Activated T-helper 2 cell treated with anti-CD3 and anti-CD28 coated beads, Interferon-gamma antibody, Interleukin-2, Interleukin-4, amounts not matched to agents 10 μg/mL and 5 μg/mL and 100 μg/mL, durations not matched to agents 14 hours and 24 hours and 36 hours (primary cell): ENCODE data around the gene TP63. TPM values are rescaled to one million over a fixed set of nuclear protein-coding genes. Genes with fewer than 3 reads are reported as not detected.

Experiments
- DNase-seq: peaks from one replicate; pipeline ENCODE4 v3.0.0; 2021; ENCODE audit warnings: low spot score
- H3K27ac Mint-ChIP-seq: one replicate; pipeline ENCODE4 v1.8.0; 2021; ENCODE audit warnings: mixed read lengths
- H3K27me3 Mint-ChIP-seq: one replicate; pipeline ENCODE4 v1.8.0; 2021; ENCODE audit warnings: low read depth, mixed read lengths
- H3K36me3 Mint-ChIP-seq: one replicate; pipeline ENCODE4 v1.8.0; 2021; ENCODE audit warnings: low read depth, mixed read lengths
- H3K4me1 Mint-ChIP-seq: one replicate; pipeline ENCODE4 v1.8.0; 2021; ENCODE audit warnings: low read depth, mixed read lengths
- H3K4me3 Mint-ChIP-seq: one replicate; pipeline ENCODE4 v1.8.0; 2021; ENCODE audit warnings: low read depth, mild to moderate bottlenecking, moderate library complexity, mixed read lengths
- H3K9me3 Mint-ChIP-seq: one replicate; pipeline ENCODE4 v1.8.0; 2021; ENCODE audit warnings: mixed read lengths
- intact Hi-C: fragments of 100-400 bp; cut with micrococcal nuclease; formaldehyde crosslinking; loops from one replicate; pipeline ENCODE4 v1.15.1; 2023
- total RNA-seq: library from RNA; stranded (reverse); gene quantifications from 2 replicates; pipeline ENCODE4 v1.2.3, GENCODE V29; 2022

The TP63 gene
- total RNA-seq, 1 donor from 2014 or later, result 5.6 TPM

DNA sequence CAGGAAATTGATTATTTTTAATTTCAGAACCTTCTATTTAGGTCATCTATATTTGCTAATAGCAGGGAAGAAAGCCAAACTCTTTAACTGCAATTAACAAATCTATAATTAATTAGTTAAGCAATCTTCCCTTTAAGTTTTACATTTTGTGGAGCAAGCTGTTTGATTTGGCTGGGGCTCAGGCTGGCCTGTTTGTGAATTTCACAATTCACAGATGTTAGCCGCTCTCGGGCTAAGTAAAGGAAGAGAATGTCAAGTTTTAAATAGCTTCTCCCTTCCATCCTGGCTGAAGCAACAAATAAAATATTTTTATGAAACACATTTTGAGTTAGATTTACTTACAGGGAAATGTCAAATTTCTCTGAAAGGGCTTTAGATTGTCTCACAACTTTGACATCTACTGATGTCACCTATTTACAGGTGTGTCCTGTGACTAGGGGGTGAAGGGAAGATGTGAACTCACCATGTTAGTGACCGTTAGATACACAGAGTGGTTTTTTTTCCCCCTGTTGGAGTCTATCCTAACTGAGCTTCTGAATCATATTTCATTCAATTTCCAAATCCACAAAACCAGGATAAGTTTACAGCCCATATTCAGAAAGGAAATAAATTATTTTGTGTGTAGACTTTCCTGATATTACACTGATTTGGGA is 1.3 kb upstream of the TP63 start:
- Mint-ChIP-seq H3K27me3 (no peaks in the 10 kb centered on the region), H3K27ac (peak overlapping the region; percentile 50), H3K36me3 (peaks cover 10% of the 10 kb centered on the region), H3K4me3 (peak overlapping the region; percentile 41), H3K4me1 (peaks cover 47% of the 10 kb centered on the region), H3K9me3 (no peaks in the 10 kb centered on the region)
- DNase-seq, result no peak
- intact Hi-C loops, result loop anchor here (10.0 kb wide), 3 partner anchors 235 to 595 kb away; no protein-coding TSS in a partner anchor

DNA sequence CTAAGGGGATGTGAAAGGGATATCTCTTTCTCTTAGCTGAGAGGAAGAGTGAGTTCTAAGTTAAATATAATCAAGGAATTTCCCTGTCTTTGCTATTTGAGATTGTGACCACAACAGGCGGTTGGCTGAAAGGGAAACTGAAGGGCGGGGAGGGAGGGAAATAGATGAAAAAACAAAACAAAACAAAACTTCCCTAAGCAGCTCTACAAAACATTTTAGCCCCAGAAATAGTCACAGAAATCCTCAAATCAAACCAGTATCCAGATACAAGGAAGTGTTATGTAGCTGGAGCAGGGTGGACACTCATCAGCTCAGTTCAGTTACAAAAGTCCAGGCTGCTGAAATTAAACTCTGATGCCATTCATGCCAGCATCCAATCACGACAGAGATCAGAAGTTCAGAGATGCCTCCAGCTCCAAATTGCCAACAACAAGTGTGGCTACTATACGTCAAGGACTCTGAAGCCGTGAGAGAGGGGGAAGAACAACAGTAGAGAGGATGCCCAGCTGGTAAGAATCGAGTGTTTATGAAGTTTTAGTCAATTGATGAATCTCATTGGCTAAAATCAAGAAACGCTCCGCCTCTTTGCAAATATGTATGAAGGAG is 319 bp upstream of the TP63 start:
- peak overlapping the region; percentile 51 for H3K4me3 Mint-ChIP-seq
- no peak for DNase-seq

DNA sequence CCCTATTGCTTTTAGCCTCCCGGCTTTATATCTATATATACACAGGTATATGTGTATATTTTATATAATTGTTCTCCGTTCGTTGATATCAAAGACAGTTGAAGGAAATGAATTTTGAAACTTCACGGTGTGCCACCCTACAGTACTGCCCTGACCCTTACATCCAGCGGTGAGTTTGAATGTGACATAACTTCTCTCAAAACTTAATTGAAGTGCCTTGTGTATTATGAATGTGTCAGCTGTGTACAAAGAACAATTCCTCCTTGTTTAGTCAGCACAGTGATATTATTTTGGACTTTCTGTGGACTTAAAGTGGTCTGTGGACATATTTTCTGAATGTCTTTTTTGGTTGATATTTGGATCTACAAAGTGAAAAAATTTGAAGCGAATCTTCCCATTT is 220 bp downstream of the TP63 start:
- intact Hi-C loops, result no loop called here
- Mint-ChIP-seq H3K4me1 (peaks cover 32% of the 10 kb centered on the region), H3K4me3 (no peak overlapping the region), H3K36me3 (peaks cover 10% of the 10 kb centered on the region), H3K27ac (no peak overlapping the region), H3K27me3 (no peaks in the 10 kb centered on the region), H3K9me3 (no peaks in the 10 kb centered on the region)
- DNase-seq, result no peak

More for the DNA sequence above, 319 bp upstream of the TP63 start:
- intact Hi-C loops, result no loop called here
- Mint-ChIP-seq H3K27ac (peak overlapping the region; percentile 86), H3K4me1 (peaks cover 37% of the 10 kb centered on the region), H3K9me3 (no peaks in the 10 kb centered on the region), H3K36me3 (peaks cover 10% of the 10 kb centered on the region), H3K27me3 (no peaks in the 10 kb centered on the region)

DNA sequence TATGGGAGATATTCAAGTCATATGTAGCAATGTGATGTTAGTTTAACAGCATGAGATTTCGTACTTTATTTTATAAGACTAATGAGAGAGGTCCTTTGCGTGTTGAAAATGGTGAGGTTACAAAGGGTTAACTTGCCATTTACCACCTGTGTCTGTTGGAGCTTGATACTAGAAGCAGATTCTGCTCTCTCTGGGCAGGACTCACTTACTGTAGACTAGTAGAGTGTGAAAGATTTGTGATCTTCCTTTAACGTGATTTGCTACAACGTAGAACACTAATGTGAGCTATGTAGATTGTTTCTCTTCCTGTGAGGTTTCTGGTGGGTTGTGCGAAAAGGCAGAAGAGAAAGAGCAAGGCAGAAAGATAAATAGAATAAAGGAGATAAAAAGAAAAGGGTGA is 1.1 kb downstream of the TP63 start:
- Mint-ChIP-seq H3K9me3 (no peaks in the 10 kb centered on the region), H3K36me3 (peaks cover 10% of the 10 kb centered on the region), H3K27ac (peak overlapping the region; percentile 23), H3K4me3 (peak overlapping the region; percentile 17), H3K27me3 (no peaks in the 10 kb centered on the region), H3K4me1 (peaks cover 28% of the 10 kb centered on the region)
- intact Hi-C loops, result no loop called here
- DNase-seq, result no peak

DNA sequence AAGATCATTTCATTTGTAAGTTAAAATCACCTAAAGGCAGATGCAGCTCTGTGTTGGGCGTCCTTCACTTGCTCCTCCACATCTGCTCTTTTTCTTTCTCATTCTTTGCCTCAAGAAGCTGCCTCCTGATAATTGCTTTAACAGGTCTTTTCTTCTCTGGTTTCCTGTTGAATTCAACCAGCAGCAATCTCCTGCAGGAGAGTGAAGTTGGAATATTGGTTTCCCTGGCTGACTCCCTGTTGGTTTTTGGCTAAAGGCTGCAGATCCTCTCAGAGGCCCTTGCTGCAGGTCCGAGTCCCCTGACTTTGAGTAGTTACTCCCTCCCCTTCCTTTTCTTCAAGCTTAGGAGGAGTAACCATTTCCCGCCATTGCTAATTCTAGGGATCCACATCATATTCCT is 4.2 kb downstream of the TP63 start:
- H3K4me1 Mint-ChIP-seq, result peaks cover 22% of the 10 kb centered on the region
- H3K27ac Mint-ChIP-seq, result no peak overlapping the region
- no peaks in the 10 kb centered on the region for H3K27me3 Mint-ChIP-seq
- no peak for DNase-seq
- H3K4me3 Mint-ChIP-seq, result no peak overlapping the region
- H3K36me3 Mint-ChIP-seq, result peaks cover 2% of the 10 kb centered on the region
- intact Hi-C loops, result no loop called here
- H3K9me3 Mint-ChIP-seq, result no peaks in the 10 kb centered on the region

DNA sequence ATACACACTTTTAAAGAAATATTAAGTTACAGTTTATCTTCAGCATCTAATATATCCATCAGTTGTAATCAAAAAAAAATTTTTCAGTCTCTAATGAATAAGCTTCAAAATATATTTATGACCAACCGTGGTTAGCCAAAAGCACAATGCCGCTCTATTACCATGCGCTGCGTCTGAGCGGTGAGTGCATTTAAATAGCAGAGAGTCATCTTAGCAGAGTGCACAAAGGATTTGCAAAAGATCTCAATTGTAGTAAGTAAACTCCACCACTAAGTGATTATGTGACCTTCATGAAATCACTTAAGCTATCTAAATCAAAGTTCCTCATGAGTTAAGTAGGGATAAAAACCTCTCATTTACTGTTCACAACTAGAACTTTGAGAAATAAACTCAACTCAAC is 4.9 kb downstream of the TP63 start:
- peaks cover 4% of the 10 kb centered on the region for H3K27me3 Mint-ChIP-seq
- H3K36me3 Mint-ChIP-seq, result no peaks in the 10 kb centered on the region
- no peak overlapping the region for H3K27ac Mint-ChIP-seq
- intact Hi-C loops, result no loop called here
- no peak overlapping the region for H3K4me3 Mint-ChIP-seq
- DNase-seq, result no peak
- no peaks in the 10 kb centered on the region for H3K9me3 Mint-ChIP-seq
- peaks cover 16% of the 10 kb centered on the region for H3K4me1 Mint-ChIP-seq

DNA sequence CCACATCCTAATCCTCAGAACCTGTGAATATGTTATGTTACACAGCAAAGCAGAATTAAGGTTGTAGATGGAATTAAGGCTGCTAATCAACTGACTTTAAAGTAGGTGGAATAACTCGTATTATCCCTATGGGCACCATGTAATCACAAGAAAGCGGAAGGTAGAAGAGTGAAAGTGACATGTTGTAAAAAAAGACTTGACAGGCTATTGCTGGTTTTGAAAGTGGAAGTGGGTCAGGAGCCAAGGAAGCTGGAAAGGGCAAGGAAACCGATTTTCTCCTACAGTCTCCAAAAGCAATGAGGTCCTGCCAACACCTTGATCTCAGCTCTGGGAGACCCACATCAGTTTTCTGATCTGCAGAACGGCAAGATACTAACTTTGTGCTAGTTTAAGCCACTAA is 6.6 kb downstream of the TP63 start:
- Mint-ChIP-seq H3K27ac (no peak overlapping the region), H3K4me1 (peaks cover 4% of the 10 kb centered on the region), H3K27me3 (peaks cover 4% of the 10 kb centered on the region), H3K9me3 (no peaks in the 10 kb centered on the region), H3K36me3 (no peaks in the 10 kb centered on the region), H3K4me3 (no peak overlapping the region)
- no peak for DNase-seq
- intact Hi-C loops, result no loop called here

DNA sequence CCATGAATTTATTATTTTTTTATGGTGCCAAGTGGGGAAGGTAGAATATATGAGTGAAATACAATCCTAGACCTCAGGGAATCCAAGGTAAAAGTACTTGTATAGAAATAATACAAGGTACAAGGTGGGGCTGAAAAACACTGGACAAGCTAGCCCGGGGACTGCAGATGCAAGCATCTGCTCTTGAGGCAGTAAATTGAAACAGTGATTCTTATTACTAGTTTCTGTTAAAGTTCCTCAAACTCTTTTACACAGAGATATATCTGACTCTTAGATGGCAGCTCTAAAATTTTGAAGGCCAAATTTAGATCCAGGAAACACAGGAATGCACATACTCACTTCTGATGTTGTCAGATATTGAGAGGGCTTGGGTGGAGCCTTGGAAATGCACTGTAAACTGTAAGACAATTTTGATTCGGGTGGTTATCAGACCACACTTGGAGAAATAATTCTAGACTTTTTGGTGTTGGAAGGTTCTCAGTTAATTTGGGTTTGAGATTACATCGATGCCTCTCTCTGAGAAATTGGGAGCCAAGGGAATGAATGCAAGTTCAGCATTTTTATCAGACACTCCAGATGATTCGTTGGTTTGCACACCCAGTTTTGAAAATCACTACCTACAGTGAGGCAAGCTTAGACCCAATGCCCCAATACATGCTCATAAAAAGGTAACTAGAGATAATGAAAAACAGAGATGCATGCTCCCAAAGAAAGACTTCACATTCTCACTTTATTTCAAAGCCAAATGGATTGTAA is 7.3 kb downstream of the TP63 start:
- intact Hi-C loops, result no loop called here
- H3K9me3 Mint-ChIP-seq, result no peaks in the 10 kb centered on the region
- H3K4me3 Mint-ChIP-seq, result no peak overlapping the region
- H3K4me1 Mint-ChIP-seq, result peaks cover 4% of the 10 kb centered on the region
- no peak for DNase-seq
- H3K36me3 Mint-ChIP-seq, result no peaks in the 10 kb centered on the region
- H3K27ac Mint-ChIP-seq, result no peak overlapping the region
- peaks cover 4% of the 10 kb centered on the region for H3K27me3 Mint-ChIP-seq

DNA sequence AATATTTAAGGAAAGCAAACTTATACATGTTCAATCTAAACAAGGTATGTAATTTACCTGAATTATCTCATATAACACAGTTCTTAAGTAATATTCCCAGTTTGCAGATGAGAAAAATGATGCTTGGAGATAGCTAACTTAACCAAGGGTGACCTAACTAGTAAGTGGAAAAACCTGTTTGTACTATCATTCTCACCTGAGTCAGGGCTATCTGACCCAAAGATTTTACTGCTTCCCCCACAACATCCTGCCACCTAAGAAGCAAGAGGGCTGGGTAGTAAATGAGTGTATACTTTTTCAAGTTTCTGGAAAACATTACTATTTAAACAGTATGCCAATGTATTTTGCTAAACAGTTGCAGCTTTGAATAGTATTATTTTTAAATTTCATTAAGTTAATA is 10.6 kb downstream of the TP63 start:
- H3K27ac Mint-ChIP-seq, result no peak overlapping the region
- peaks cover 3% of the 10 kb centered on the region for H3K36me3 Mint-ChIP-seq
- intact Hi-C loops, result no loop called here
- peaks cover 18% of the 10 kb centered on the region for H3K9me3 Mint-ChIP-seq
- no peak overlapping the region for H3K4me3 Mint-ChIP-seq
- peaks cover 4% of the 10 kb centered on the region for H3K4me1 Mint-ChIP-seq
- H3K27me3 Mint-ChIP-seq, result peaks cover 4% of the 10 kb centered on the region
- DNase-seq, result no peak

DNA sequence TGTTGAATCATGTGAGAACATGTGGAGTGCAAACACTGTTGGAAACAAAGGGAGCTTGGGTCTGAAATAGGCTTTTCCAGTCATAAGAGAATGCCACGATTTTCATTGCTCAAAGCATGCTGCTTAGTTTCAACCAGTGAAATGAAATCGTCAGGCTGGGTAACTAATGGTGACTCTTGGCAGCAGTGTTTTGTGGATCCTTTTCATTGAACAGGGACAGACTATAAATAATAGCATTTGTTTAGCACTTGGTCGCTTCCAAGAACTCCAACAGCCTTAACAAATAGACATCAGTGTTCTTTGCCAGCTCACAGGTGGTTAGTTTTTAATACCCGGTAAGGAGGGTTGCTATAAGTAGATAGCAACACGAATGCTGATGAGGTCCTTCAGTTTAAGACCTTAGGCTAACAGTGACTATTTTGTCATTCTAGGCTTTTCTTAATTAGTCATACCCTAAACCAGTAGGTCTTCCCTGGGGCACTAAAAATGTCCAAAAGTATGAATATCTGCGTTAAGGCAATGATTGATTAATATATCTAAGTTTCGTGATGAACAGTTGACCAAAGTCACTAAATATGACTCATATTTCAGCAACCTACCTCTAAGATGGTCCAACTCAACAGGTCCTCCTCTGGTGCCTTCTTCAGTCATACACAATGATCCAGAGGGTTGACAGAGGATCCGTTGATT is 15.8 kb downstream of the TP63 start:
- no peaks in the 10 kb centered on the region for H3K4me1 Mint-ChIP-seq
- H3K4me3 Mint-ChIP-seq, result no peak overlapping the region
- H3K9me3 Mint-ChIP-seq, result peaks cover 33% of the 10 kb centered on the region
- no peak overlapping the region for H3K27ac Mint-ChIP-seq
- peaks cover 6% of the 10 kb centered on the region for H3K36me3 Mint-ChIP-seq
- DNase-seq, result no peak
- intact Hi-C loops, result no loop called here
- no peaks in the 10 kb centered on the region for H3K27me3 Mint-ChIP-seq

DNA sequence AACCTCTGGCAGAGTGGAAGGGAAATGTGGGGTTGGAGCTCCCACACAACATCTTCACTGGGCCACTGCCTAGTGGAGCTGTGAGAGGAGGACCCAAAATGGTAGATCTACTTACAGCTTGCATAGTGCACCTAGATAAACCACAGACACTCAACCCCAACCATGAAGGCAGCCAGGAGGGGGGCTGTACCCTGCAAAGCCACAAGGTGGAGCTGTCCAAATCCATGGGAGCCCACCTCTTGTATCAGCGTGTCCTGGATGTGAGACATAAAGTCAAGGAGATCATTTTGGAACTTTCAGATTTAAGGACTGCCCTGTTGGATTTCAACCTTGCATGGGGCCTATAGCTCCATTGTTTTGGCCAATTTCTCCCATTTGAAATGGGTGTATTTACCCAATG is 20.9 kb downstream of the TP63 start:
- Mint-ChIP-seq H3K4me1 (no peaks in the 10 kb centered on the region), H3K27ac (no peak overlapping the region), H3K36me3 (peaks cover 15% of the 10 kb centered on the region), H3K4me3 (no peak overlapping the region), H3K9me3 (peaks cover 38% of the 10 kb centered on the region), H3K27me3 (no peaks in the 10 kb centered on the region)
- no peak for DNase-seq
- intact Hi-C loops, result no loop called here

DNA sequence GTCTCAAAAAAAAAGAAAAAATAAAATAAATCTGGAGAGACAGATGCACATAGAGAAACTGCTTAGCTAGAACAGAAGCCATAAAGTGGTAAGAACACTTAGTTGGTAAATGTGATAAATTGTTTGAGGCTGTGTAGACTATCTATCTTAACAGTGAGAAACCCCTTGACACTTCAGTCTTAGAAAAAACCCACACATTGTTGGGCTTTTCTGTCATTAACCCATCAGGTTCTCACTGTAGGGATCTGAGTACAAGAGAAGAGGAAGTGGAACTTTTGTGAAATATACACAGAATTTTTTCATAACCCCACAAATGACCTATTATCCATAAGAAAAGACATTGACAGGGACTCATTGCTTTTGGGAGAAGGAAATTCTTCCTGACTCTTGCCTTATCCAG is 24.4 kb downstream of the TP63 start:
- H3K27ac Mint-ChIP-seq, result no peak overlapping the region
- H3K9me3 Mint-ChIP-seq, result peaks cover 32% of the 10 kb centered on the region
- H3K27me3 Mint-ChIP-seq, result no peaks in the 10 kb centered on the region
- H3K4me1 Mint-ChIP-seq, result no peaks in the 10 kb centered on the region
- intact Hi-C loops, result no loop called here
- peaks cover 14% of the 10 kb centered on the region for H3K36me3 Mint-ChIP-seq
- DNase-seq, result no peak
- H3K4me3 Mint-ChIP-seq, result no peak overlapping the region

DNA sequence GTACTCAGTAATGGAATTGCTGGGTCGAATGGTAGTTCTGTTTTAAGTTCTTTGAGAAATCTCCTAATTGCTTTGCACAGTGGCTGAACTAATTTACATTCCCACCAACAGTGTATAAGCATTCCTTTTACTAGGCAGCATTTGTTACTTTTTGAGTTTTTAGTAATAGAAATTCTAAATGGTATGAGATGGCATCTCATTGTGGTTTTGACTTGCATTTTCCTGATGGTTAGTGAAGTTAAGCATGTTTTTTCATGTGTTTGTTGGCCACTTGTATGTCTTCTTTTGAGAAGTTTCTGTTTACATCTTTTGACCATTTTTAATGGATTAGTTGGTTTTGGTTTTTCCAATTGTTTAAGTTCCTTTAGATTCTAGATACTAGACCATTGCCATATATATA is 28.4 kb downstream of the TP63 start:
- peaks cover 8% of the 10 kb centered on the region for H3K36me3 Mint-ChIP-seq
- H3K27me3 Mint-ChIP-seq, result no peaks in the 10 kb centered on the region
- DNase-seq, result no peak
- peaks cover 23% of the 10 kb centered on the region for H3K9me3 Mint-ChIP-seq
- intact Hi-C loops, result no loop called here
- H3K27ac Mint-ChIP-seq, result no peak overlapping the region
- H3K4me3 Mint-ChIP-seq, result no peak overlapping the region
- H3K4me1 Mint-ChIP-seq, result peaks cover 5% of the 10 kb centered on the region
